H1 (cell line): ENCODE measurements around the gene NDUFA13. TPM values are rescaled to one million over a fixed set of nuclear protein-coding genes. Genes with fewer than 3 reads are reported as not detected.

Experiments
- CTCF ChIA-PET: fragments of 300-600 bp; sonication (Branson Sonifier 250); formaldehyde crosslinking; loops from one replicate; lab custom pipeline; 2021; ENCODE audit not compliant: partially characterized antibody; lab: Charles Lee
- POLR2A ChIA-PET: fragments of 300-600 bp; sonication (Branson Sonifier 250); formaldehyde crosslinking; loops from one replicate; lab custom pipeline; 2021; ENCODE audit warnings: inconsistent platforms; ENCODE audit not compliant: partially characterized antibody; lab: Charles Lee
- DNase-seq, 2 experiments: peaks; one replicate each; pipeline versions ENCODE4 v3.0.0 to v3.0.0-alpha.2; 2010 to 2022; ENCODE audit warnings: low spot score in 2 of 2, low read depth in 1 of 2, mixed read lengths in 1 of 2
- FAIRE-seq: peaks from 2 replicates; lab custom pipeline; 2011; peaks lifted over from hg19 to GRCh38; lab: Jason Lieb, UNC
- H2AFZ ChIP-seq: 2 replicates; pipeline ENCODE4 v1.8.1; 2012; ENCODE audit warnings: low read length, inconsistent platforms
- H2AK5ac ChIP-seq: 2 replicates; pipeline ENCODE4 v1.6.1; 2013; ENCODE audit warnings: low read depth, low read length
- H2BK120ac ChIP-seq: replicated peaks from 2 replicates; pipeline ENCODE3; 2013; ENCODE audit warnings: low read depth, low read length, inconsistent platforms
- H2BK12ac ChIP-seq: 2 replicates; pipeline ENCODE4 v1.6.1; 2013; ENCODE audit warnings: low read depth, low read length
- H2BK15ac ChIP-seq: 2 replicates; pipeline ENCODE4 v1.6.1; 2013; ENCODE audit warnings: low read length
- H2BK20ac ChIP-seq: 2 replicates; pipeline ENCODE4 v1.6.1; 2013; ENCODE audit warnings: low read length
- H2BK5ac ChIP-seq: 2 replicates; pipeline ENCODE4 v1.6.1; 2013; ENCODE audit warnings: low read depth, low read length
- H3K14ac ChIP-seq: 2 replicates; pipeline ENCODE4 v1.6.1; 2013; ENCODE audit warnings: inconsistent platforms; ENCODE audit not compliant: insufficient read length
- H3K18ac ChIP-seq: 2 replicates; pipeline ENCODE4 v1.6.1; 2013; ENCODE audit warnings: low read length; ENCODE audit errors: extremely low read depth
- H3K23ac ChIP-seq: 2 replicates; pipeline ENCODE4 v1.6.1; 2013; ENCODE audit warnings: inconsistent platforms; ENCODE audit not compliant: insufficient read length
- H3K23me2 ChIP-seq: 2 replicates; pipeline ENCODE4 v1.6.1; 2013; ENCODE audit warnings: low read depth, low read length
- H3K27ac ChIP-seq: 2 replicates; pipeline ENCODE4 v1.6.1; 2011; ENCODE audit warnings: low read depth, low read length, inconsistent platforms
- H3K27me3 ChIP-seq, 4 experiments: replicated peaks in 1 of 4; 1 replicate in 1 of 4; 2 replicates in 3 of 4; pipeline versions ENCODE4 v1.6.1 to v1.8.1; 2011 to 2013; ENCODE audit warnings: low read length in 3 of 4, mild to moderate bottlenecking in 3 of 4, inconsistent platforms in 2 of 4, mixed read lengths in 2 of 4, moderate library complexity in 1 of 4; ENCODE audit not compliant: control insufficient read depth in 3 of 4, insufficient read depth in 3 of 4; ENCODE audit errors: extremely low read depth in 1 of 4
- H3K36me3 ChIP-seq, 4 experiments: 2 replicates each; pipeline versions ENCODE4 v1.6.1 to v1.8.1; 2011 to 2013; ENCODE audit warnings: mild to moderate bottlenecking in 4 of 4, low read length in 3 of 4, moderate library complexity in 2 of 4, control low read depth in 1 of 4, inconsistent platforms in 1 of 4; ENCODE audit not compliant: insufficient read depth in 4 of 4, control insufficient read depth in 2 of 4
- H3K4ac ChIP-seq: replicated peaks from 2 replicates; pipeline ENCODE3; 2013; ENCODE audit warnings: low read length, low read depth, mixed read lengths, inconsistent platforms; ENCODE audit not compliant: insufficient read length
- H3K4me1 ChIP-seq, 4 experiments: replicated peaks in 1 of 4; 1 replicate in 1 of 4; 2 replicates in 3 of 4; pipeline versions ENCODE4 v1.6.1 to v1.8.1; 2011 to 2013; ENCODE audit warnings: low read length in 3 of 4, inconsistent platforms in 2 of 4, mixed read lengths in 1 of 4; ENCODE audit not compliant: insufficient read depth in 4 of 4, control insufficient read depth in 3 of 4
- H3K4me2 ChIP-seq, 2 experiments: 2 replicates each; pipeline versions ENCODE4 v1.6.1 to v1.8.1; 2011 to 2013; ENCODE audit warnings: low read depth in 2 of 2, low read length in 2 of 2, control low read depth in 1 of 2, inconsistent platforms in 1 of 2, mild to moderate bottlenecking in 1 of 2; ENCODE audit not compliant: insufficient read depth in 1 of 2
- H3K4me3 ChIP-seq, 4 experiments: fragments of 200-600, 300-600 bp in 1 of 4; sonication (generic), shearing (Covaris generic), sonication (Bioruptor Twin) in 1 of 4; 2 replicates each; pipeline versions ENCODE4 v1.5.1 to v1.8.1; 2011 to 2016; ENCODE audit warnings: low read length in 4 of 4, low read depth in 3 of 4, control low read depth in 2 of 4, inconsistent platforms in 2 of 4, mild to moderate bottlenecking in 2 of 4, mixed read lengths in 1 of 4, moderate library complexity in 1 of 4; ENCODE audit not compliant: insufficient read depth in 2 of 4; ENCODE audit errors: extremely low read depth in 1 of 4
- H3K56ac ChIP-seq: replicated peaks from 2 replicates; pipeline ENCODE3; 2013; ENCODE audit warnings: low read depth, mild to moderate bottlenecking, mixed read lengths, low read length, inconsistent platforms; ENCODE audit not compliant: insufficient read length
- H3K79me1 ChIP-seq: 2 replicates; pipeline ENCODE4 v1.6.1; 2013; ENCODE audit warnings: low read depth, low read length, control low read depth
- H3K79me2 ChIP-seq, 2 experiments: 2 replicates each; pipeline versions ENCODE4 v1.6.1 to v1.8.1; 2012 to 2013; ENCODE audit warnings: low read length in 2 of 2, mild to moderate bottlenecking in 2 of 2, inconsistent platforms in 1 of 2; ENCODE audit not compliant: insufficient read depth in 2 of 2, control insufficient read depth in 1 of 2
- H3K9ac ChIP-seq, 4 experiments: replicated peaks in 1 of 4; 1 replicate in 1 of 4; 2 replicates in 3 of 4; pipeline versions ENCODE4 v1.6.1 to v1.8.1; 2011 to 2013; ENCODE audit warnings: low read depth in 3 of 4, low read length in 3 of 4, control low read depth in 2 of 4, mild to moderate bottlenecking in 2 of 4, moderate library complexity in 2 of 4, inconsistent platforms in 1 of 4; ENCODE audit errors: extremely low read depth in 1 of 4
- H3K9me3 ChIP-seq, 2 experiments: 2 replicates each; pipeline versions ENCODE4 v1.6.1 to v1.8.1; 2012 to 2013; ENCODE audit warnings: mild to moderate bottlenecking in 2 of 2, moderate library complexity in 2 of 2, control low read depth in 1 of 2, inconsistent platforms in 1 of 2, low read depth in 1 of 2, low read length in 1 of 2, mixed read lengths in 1 of 2; ENCODE audit not compliant: insufficient read depth in 2 of 2
- H4K20me1 ChIP-seq, 2 experiments: replicated peaks in 1 of 2; 2 replicates each; pipeline versions ENCODE3 to v1.8.1; 2011 to 2013; ENCODE audit warnings: inconsistent platforms in 2 of 2, low read length in 2 of 2, mild to moderate bottlenecking in 1 of 2; ENCODE audit not compliant: insufficient read depth in 2 of 2, control insufficient read depth in 1 of 2
- H4K5ac ChIP-seq: 2 replicates; pipeline ENCODE4 v1.6.1; 2013; ENCODE audit warnings: low read length, low read depth, mixed read lengths, inconsistent platforms; ENCODE audit not compliant: insufficient read length
- H4K8ac ChIP-seq: 2 replicates; pipeline ENCODE4 v1.8.0; 2013; ENCODE audit warnings: mild to moderate bottlenecking, moderate library complexity, low read length, inconsistent platforms; ENCODE audit not compliant: insufficient read depth; ENCODE audit errors: extremely low read depth
- H4K91ac ChIP-seq: replicated peaks from 2 replicates; pipeline ENCODE3; 2013; ENCODE audit warnings: low read length, mixed read lengths, inconsistent platforms; ENCODE audit not compliant: insufficient read length
- ASH2L ChIP-seq: fragments of 200-600, 300-600 bp; sonication (generic); IDR thresholded peaks from one replicate; pipeline ENCODE4 v1.7.1; 2017; ENCODE audit warnings: low read length
- BACH1 ChIP-seq: IDR thresholded peaks from 2 replicates; pipeline ENCODE4 v1.6.1; 2012; ENCODE audit warnings: low read length, improper control_type of control experiment
- HDAC2 ChIP-seq, 2 experiments: fragments of 300-600 bp in 1 of 2; sonication (generic) in 1 of 2; IDR thresholded peaks; 2 replicates each; pipeline ENCODE4 v1.6.1; 2011 to 2012; ENCODE audit warnings: low read depth in 2 of 2, low read length in 2 of 2, mild to moderate bottlenecking in 2 of 2, moderate library complexity in 2 of 2, borderline replicate concordance in 1 of 2, inconsistent platforms in 1 of 2
- JUN ChIP-seq: IDR thresholded peaks from 2 replicates; pipeline ENCODE4 v1.6.1; 2011; ENCODE audit warnings: low read depth, mild to moderate bottlenecking, improper control_type of control experiment, low read length
- PHF8 ChIP-seq: fragments of 200-600 bp; sonication (generic); conservative IDR thresholded peaks from 2 replicates; pipeline ENCODE4 v1.7.1; 2012; ENCODE audit warnings: low read depth, mild to moderate bottlenecking, inconsistent platforms, low read length, moderate library complexity
- SIN3A ChIP-seq, 2 experiments: IDR thresholded peaks in 1 of 2; conservative IDR thresholded peaks in 1 of 2; 2 replicates each; pipeline ENCODE4 v1.6.1; 2011 to 2012; ENCODE audit warnings: low read length in 2 of 2, improper control_type of control experiment in 1 of 2, low read depth in 1 of 2, mild to moderate bottlenecking in 1 of 2
- YY1 ChIP-seq: IDR thresholded peaks from 2 replicates; pipeline ENCODE4 v1.6.1; 2011; ENCODE audit warnings: low read depth, mild to moderate bottlenecking, low read length
- WGBS, 2 experiments: shearing (Covaris generic) in 1 of 2; methylation state at CpG; one replicate each; pipeline versions ENCODE4 v1.1.6 to v1.1.7; 2013 to 2015; ENCODE audit warnings: low lambda C conversion rate in 2 of 2, mixed read lengths in 2 of 2, inconsistent platforms in 1 of 2, low coverage in 1 of 2, missing lambda C conversion rate in 1 of 2; ENCODE audit not compliant: insufficient replicate concordance in 2 of 2, insufficient coverage in 1 of 2, insufficient read length in 1 of 2; ENCODE audit errors: extremely low coverage in 1 of 2, missing lambda C conversion rate in 1 of 2; 5-methylcytosine and 5-hydroxymethylcytosine counted together
- polyA plus RNA-seq, 7 experiments: library from polyadenylated mRNA; depleted of rRNA in 3 of 7; stranded (reverse) in 5 of 7; unstranded in 2 of 7; fragments of >200 nt in 5 of 7; fragments of 200-250 nt in 2 of 7; gene quantifications; 1 replicate in 5 of 7; 2 replicates in 1 of 7; 4 replicates in 1 of 7; pipeline versions ENCODE4 v1.2.1 to v1.2.3, GENCODE V29; 2011 to 2013; ENCODE audit warnings: missing spikeins in 2 of 7, mixed read lengths in 2 of 7
- total RNA-seq: library from RNA; stranded (reverse); fragmentation: NEBNext Ultra II Directional; extraction: Animal tissue kit (Norgen Biotek cat#: 25700); gene quantifications from 2 replicates; pipeline ENCODE4 v1.2.1, GENCODE V29; 2021

NDUFA13 gene
- total and polyA plus RNA-seq, 2 of the 8 experiments (the other 6 are each of a cell fraction or from before 2014, with no cell fraction given): 413 to 1,105 TPM

- Histone ChIP-seq H3K23me2 (peaks cover 2% of the 10 kb centered on the region; the same call in 1 of the 2 replicates), H4K91ac (no peak overlapping the region), H3K4ac (no peak overlapping the region), H2BK15ac (no peak overlapping the region), H2BK5ac (no peak overlapping the region), H2BK120ac (no peak overlapping the region), H2BK12ac (no peak overlapping the region), H4K5ac (no peak overlapping the region), H3K79me1 (peaks cover 4% of the 10 kb centered on the region), H2AFZ (no peak overlapping the region), H3K9ac (no peak overlapping the region), H3K56ac (no peak overlapping the region), H3K27ac (no peak overlapping the region), H2AK5ac (no peak overlapping the region), H3K23ac (no peak overlapping the region), H4K8ac (no peak overlapping the region; the same call in 1 of the 2 replicates), H3K18ac (no peak overlapping the region), H3K14ac (no peak overlapping the region), H3K4me1 (no peaks in the 10 kb centered on the region), H3K79me2 (no peaks in the 10 kb centered on the region), H3K27me3 (no peaks in the 10 kb centered on the region), H3K4me2 (no peak overlapping the region), H4K20me1 (peaks cover 0 to 2% of the 10 kb centered on the region in 2 experiments), H3K4me3 (no peak overlapping the region), H2BK20ac (no peak overlapping the region), H3K36me3 (peaks cover 19 to 49% (median 32%) of the 10 kb centered on the region in 4 experiments), H3K9me3 (no peaks in the 10 kb centered on the region)
- DNase-seq: no peak
- FAIRE-seq: no peak
- ChIA-PET CTCF (interaction anchor here (0.6 to 3.2 kb wide), 4 partner anchors 16 to 137 kb away, joined by 3 to 22 read pairs (median 4); partner anchors contain the start of gene GMIP), POLR2A (interaction anchor here (0.6 to 1.6 kb wide), 3 partner anchors 10 to 43 kb away, joined by 3 to 6 read pairs (median 4); partner anchors contain the start of gene NDUFA13)
- WGBS, 2 experiments: 96% methylated on average over 12 of the region's 12 CpGs; no CpG with 5 or more reads in 1 of the 2 experiments
- TF ChIP-seq BACH1: no peak
- no peak for TF ChIP-seq PHF8
- no peak for TF ChIP-seq HDAC2 (IDR thresholded peaks at IDR 0.05; ENCODE audit: borderline replicate concordance in 1 of 2, low read depth in 2 of 2, low read length in 2 of 2)
- no peak for TF ChIP-seq ASH2L
- TF ChIP-seq YY1: no peak
- no peak for TF ChIP-seq JUN
- TF ChIP-seq SIN3A (conservative IDR thresholded peaks at IDR 0.05 in 1 of 2, IDR thresholded peaks at IDR 0.05 in 1 of 2; ENCODE audit: low read depth in 1 of 2, low read length in 2 of 2): no peak
Observed at GRCh38 chr19:19506592-19506991, 9.4 kb upstream of the NDUFA13 start.
